NCI-H1436 treated with DMSO at 0.1 percent for 48 hours (cell line): ENCODE measurements around the gene PRAME.
A peak's percentile ranks its signal among the peaks of the same experiment; 100 is the strongest.
"Not testable (repeated sequence)": the region's sequence is repeated elsewhere in the genome, so short reads cannot be mapped to it uniquely, and the experiment has no call there.

Experiments used
- DNase-seq: peaks from one replicate; lab custom pipeline; 2025; lab: John Stamatoyannopoulos, UW

Gene PRAME

GRCh38 chr22:22558972-22559603 lies at the start of gene PRAME:
Gene PRAME, minus strand, starts transcription at chr22:22559265. Its CDS starts 2,433 bp downstream, at chr22:22556832.
- peak; percentile 56 for DNase-seq

GRCh38 chr22:22608022-22608421 lies 49.0 kb upstream of the PRAME start:
- DNase-seq = not testable (repeated sequence)

- DNase-seq = no peak
Measured at GRCh38 chr22:22605074-22605404, 46.0 kb upstream of the PRAME start.

GRCh38 chr22:22604326-22605073 lies 45.4 kb upstream of the PRAME start:
- DNase-seq = no peak

GRCh38 chr22:22603470-22603947 lies 44.4 kb upstream of the PRAME start:
- DNase-seq = no peak

- no peak for DNase-seq
Measured at GRCh38 chr22:22600531-22601261, 41.6 kb upstream of the PRAME start.

GRCh38 chr22:22599248-22599647 lies 40.2 kb upstream of the PRAME start:
- DNase-seq = no peak

- no peak for DNase-seq
Measured at GRCh38 chr22:22598144-22598543, 39.1 kb upstream of the PRAME start.

- no peak for DNase-seq
Measured at GRCh38 chr22:22595001-22595835, 36.2 kb upstream of the PRAME start.

- DNase-seq = no peak
Measured at GRCh38 chr22:22593964-22594656, 35.0 kb upstream of the PRAME start.

- no peak for DNase-seq
Measured at GRCh38 chr22:22593250-22593649, 34.2 kb upstream of the PRAME start.

GRCh38 chr22:22591348-22592299 lies 32.6 kb upstream of the PRAME start:
- DNase-seq = no peak

GRCh38 chr22:22590136-22590891 lies 31.2 kb upstream of the PRAME start:
- no peak for DNase-seq

- DNase-seq = no peak
Measured at GRCh38 chr22:22588485-22589164, 29.6 kb upstream of the PRAME start.

GRCh38 chr22:22587577-22588188 lies 28.6 kb upstream of the PRAME start:
- no peak for DNase-seq

GRCh38 chr22:22584722-22585121 lies 25.7 kb upstream of the PRAME start:
- DNase-seq = no peak

GRCh38 chr22:22583030-22583429 lies 24.0 kb upstream of the PRAME start:
- DNase-seq = no peak

GRCh38 chr22:22581524-22581923 lies 22.5 kb upstream of the PRAME start:
- DNase-seq = not testable (repeated sequence)
